ENCODE data around the gene ZFAND2B. TPM values are rescaled to one million over a fixed set of nuclear protein-coding genes. Genes with fewer than 3 reads are reported as not detected.

ZFAND2B gene
- total RNA-seq, 4 donors from 2014 or later, result 34.6 to 49.9 (median 43.6) TPM

DNA sequence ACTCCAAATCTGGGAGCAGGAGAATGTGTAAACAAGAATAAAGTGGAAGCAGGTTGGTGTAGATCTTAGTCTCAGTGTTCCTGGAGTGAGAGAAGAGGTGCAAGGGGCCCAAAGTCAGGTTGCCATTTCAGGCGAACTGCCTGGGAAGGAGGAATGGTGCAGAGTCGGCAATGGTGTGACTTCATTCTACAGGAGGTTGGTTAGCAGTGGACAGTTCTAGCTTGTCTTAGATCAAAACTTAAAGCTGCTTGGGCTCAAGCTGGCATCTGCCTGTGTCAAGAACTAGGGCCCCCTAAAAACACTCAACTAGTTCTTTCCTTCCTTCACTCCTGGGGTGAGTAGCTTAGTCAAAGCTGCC lies 42.2 kb downstream of the ZFAND2B start:
- Histone ChIP-seq H3K27me3 (no peaks in the 10 kb centered on the region), H3K36me3 (peaks cover 8 to 43% (median 11%) of the 10 kb centered on the region in 3 donors), H3K4me1 (peaks cover 58 to 93% (median 72%) of the 10 kb centered on the region in 3 donors), H3K4me3 (peak overlapping the region in 3 of 4 donors; percentile 20 to 45 (median 28)), H3K9me3 (no peaks in the 10 kb centered on the region), H3K27ac (peak overlapping the region; percentile 93 to 96 (median 95))
- DNase-seq, result no peak
- TF ChIP-seq, protein P1, sequence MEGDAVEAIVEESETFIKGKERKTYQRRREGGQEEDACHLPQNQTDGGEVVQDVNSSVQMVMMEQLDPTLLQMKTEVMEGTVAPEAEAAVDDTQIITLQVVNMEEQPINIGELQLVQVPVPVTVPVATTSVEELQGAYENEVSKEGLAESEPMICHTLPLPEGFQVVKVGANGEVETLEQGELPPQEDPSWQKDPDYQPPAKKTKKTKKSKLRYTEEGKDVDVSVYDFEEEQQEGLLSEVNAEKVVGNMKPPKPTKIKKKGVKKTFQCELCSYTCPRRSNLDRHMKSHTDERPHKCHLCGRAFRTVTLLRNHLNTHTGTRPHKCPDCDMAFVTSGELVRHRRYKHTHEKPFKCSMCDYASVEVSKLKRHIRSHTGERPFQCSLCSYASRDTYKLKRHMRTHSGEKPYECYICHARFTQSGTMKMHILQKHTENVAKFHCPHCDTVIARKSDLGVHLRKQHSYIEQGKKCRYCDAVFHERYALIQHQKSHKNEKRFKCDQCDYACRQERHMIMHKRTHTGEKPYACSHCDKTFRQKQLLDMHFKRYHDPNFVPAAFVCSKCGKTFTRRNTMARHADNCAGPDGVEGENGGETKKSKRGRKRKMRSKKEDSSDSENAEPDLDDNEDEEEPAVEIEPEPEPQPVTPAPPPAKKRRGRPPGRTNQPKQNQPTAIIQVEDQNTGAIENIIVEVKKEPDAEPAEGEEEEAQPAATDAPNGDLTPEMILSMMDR (IDR thresholded peaks at IDR 0.05), result no peak
- TF ChIP-seq POLR2A (IDR thresholded peaks at IDR 0.05), result no peak
- intact Hi-C loops (cut with DNase I), result no loop called here
- WGBS, 2 donors, result 59 to 63% methylated on average over 2 of the region's 2 CpGs

DNA sequence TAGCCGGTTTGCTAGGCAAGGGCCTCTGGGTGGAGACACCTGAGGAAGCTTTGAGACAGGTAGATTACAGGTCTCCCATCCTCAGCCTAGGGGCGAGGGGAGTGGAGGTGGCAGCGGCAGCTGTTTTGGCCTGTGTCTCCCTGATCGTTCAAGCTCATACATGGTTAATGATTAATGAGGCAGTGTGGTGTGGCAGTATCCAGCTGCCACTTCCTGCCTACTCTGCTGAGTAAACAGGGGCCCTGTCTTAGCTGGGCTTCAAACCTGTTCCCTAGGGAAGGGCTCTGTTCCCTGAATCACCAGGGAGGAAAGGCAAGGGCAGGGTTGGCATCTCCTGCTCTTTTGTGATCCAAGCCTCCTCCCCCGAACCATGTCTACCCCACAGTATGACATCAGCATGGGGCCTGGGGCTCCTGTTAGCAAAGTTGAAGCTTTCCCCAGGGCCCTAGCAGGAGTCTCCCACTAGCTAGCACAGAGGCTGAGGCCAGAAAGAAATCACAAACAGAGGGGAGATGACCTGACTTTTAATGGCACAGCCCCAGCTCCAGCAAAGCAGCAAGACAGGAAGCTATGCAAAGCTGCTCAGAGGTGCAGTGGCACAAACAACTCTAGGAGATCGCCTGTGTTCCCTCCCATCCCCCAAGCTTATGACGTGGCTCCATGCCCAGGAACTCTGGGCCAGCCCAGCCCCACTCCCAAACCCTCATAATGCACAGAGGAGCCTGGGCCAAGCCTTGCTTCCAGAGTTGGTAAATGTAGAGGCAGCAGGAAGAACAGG lies 42.8 kb downstream of the ZFAND2B start:
- peak overlapping the region in 3 of 4 donors; percentile 20 to 45 (median 28) for H3K4me3 ChIP-seq
- intact Hi-C loops (cut with DNase I), result no loop called here
- WGBS, 2 donors, result 0 to 2% methylated on average over 3 to 7 of the region's 7 CpGs
- no peaks in the 10 kb centered on the region for H3K9me3 ChIP-seq
- TF ChIP-seq, protein P1 (IDR thresholded peaks at IDR 0.05), result no peak
- peak in 1 of 4 donors; percentile 60 for TF ChIP-seq POLR2A (IDR thresholded peaks at IDR 0.05)
- no peaks in the 10 kb centered on the region for H3K27me3 ChIP-seq
- H3K4me1 ChIP-seq, result peaks cover 61 to 97% (median 74%) of the 10 kb centered on the region in 3 donors
- H3K27ac ChIP-seq, result peak overlapping the region; percentile 93 to 96 (median 95)
- H3K36me3 ChIP-seq, result peaks cover 8 to 43% (median 11%) of the 10 kb centered on the region in 3 donors
- no peak for DNase-seq

DNA sequence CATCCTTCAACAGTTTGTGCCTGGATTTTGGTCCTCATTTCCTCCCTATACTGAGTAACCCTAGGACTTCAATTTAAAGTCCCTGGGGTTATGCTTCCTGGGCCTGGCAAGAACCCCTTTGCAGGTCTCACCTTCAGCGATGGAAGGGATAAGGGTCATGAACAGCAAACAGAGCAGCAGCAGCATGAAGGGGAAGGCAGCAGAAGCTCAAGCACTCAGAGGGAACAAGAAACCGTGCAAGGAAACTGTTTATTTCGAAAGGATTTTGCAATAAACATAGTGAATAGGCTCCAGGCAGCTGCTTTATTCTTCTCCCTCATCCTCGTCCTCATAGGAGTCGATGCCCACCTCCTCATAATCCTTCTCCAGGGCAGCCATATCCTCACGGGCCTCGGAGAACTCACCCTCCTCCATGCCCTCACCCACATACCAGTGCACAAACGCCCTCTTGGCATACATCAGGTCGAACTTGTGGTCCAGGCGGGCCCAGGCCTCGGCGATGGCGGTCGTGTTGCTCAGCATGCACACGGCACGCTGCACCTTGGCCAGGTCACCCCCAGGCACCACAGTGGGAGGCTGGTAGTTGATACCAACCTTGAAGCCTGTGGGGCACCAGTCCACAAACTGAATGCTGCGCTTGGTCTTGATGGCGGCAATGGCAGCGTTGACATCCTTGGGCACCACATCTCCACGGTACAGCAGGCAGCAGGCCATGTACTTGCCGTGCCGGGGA lies 43.6 kb downstream of the ZFAND2B start:
- peaks cover 8 to 43% (median 11%) of the 10 kb centered on the region in 3 donors for H3K36me3 ChIP-seq
- no peaks in the 10 kb centered on the region for H3K9me3 ChIP-seq
- peak overlapping the region in 3 of 4 donors; percentile 20 to 45 (median 28) for H3K4me3 ChIP-seq
- WGBS, 2 donors, result 37 to 38% methylated on average over 7 to 10 of the region's 22 CpGs
- intact Hi-C loops (cut with DNase I), result no loop called here
- peaks cover 57 to 97% (median 76%) of the 10 kb centered on the region in 3 donors for H3K4me1 ChIP-seq
- TF ChIP-seq POLR2A (IDR thresholded peaks at IDR 0.05), result no peak
- TF ChIP-seq, protein P1 (IDR thresholded peaks at IDR 0.05), result no peak
- no peak for DNase-seq
- no peaks in the 10 kb centered on the region for H3K27me3 ChIP-seq
- H3K27ac ChIP-seq, result peak overlapping the region; percentile 93 to 96 (median 95)

DNA sequence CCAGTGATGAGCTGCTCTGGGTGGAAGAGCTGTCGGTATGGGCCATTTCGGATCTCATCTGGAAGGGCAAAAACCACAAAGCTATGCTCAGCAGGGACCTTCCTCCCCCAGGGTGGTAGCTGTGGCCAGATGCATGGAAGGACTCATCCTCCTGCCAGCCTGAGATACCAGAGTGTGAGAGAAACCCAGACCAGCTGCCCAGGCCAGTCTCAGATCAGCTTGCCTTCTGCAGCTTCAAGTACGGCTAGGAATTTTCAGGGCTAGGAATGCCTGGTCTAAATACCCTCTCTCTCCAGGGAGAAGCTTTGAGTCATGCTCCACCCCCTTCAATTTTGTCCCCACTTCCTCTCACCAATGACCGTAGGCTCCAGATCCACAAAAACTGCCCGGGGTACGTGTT lies 45.1 kb downstream of the ZFAND2B start:
- H3K4me1 ChIP-seq, result peaks cover 51 to 93% (median 68%) of the 10 kb centered on the region in 3 donors
- WGBS, 2 donors, result 75% methylated on average over 4 to 6 of the region's 6 CpGs

More for the DNA sequence above, 45.1 kb downstream of the ZFAND2B start:
- peak overlapping the region in 3 of 4 donors; percentile 69 to 83 (median 78) for H3K4me3 ChIP-seq
- H3K9me3 ChIP-seq, result no peaks in the 10 kb centered on the region
- intact Hi-C loops (cut with DNase I), result no loop called here
- H3K27me3 ChIP-seq, result no peaks in the 10 kb centered on the region
- H3K36me3 ChIP-seq, result peaks cover 8 to 42% (median 11%) of the 10 kb centered on the region in 3 donors
- H3K27ac ChIP-seq, result peak overlapping the region; percentile 93 to 96 (median 95)
- no peak for DNase-seq
- TF ChIP-seq POLR2A (IDR thresholded peaks at IDR 0.05), result no peak
- TF ChIP-seq, protein P1 (IDR thresholded peaks at IDR 0.05), result no peak

All from esophagus squamous epithelium (tissue), 5 donors.